ENCODE measurements around the gene NUP98. TPM values are rescaled to one million over a fixed set of nuclear protein-coding genes. Genes with fewer than 3 reads are reported as not detected.

Gene NUP98
- polyA plus RNA-seq (2011; rRNA removed) (103 and 145 TPM in 2 replicates), polyA minus RNA-seq (2011; rRNA and poly(A)+ RNA removed) (228 and 396 TPM in 2 replicates)

GRCh38 chr11:3797329-3798090, at the start of gene NUP98:
Gene NUP98, minus strand, starts transcription at chr11:3797554. Its CDS starts 15,437 bp downstream, at chr11:3782117.
- CTCF ChIA-PET = interaction anchor here (0.6 to 2.9 kb wide), 7 partner anchors 10 to 320 kb away, joined by 3 to 14 read pairs (median 3); no protein-coding TSS in a partner anchor
- Histone ChIP-seq H3K27me3 (ENCODE audit: control insufficient read depth, insufficient read depth, low read length) (no peaks in the 10 kb centered on the region), H3K36me3 (ENCODE audit: control insufficient read depth, insufficient read depth, low read length) (0 out of 2 replicates have a peak, but pooled peaks cover 1% of the 10 kb centered on the region), H3K4me3 (ENCODE audit: low read depth, low read length) (peak within 1 kb of the TSS; percentile 56)
- no peak for TF ChIP-seq CTCF (IDR thresholded peaks at IDR 0.05; ENCODE audit: insufficient read depth, low read depth, low read length)
- DNase-seq (ENCODE audit: low read depth) = peak; percentile 100
- POLR2A ChIA-PET = interaction anchor here (0.7 kb wide), 1 partner anchor 275 kb away, joined by 3 read pairs; no protein-coding TSS in a partner anchor

GRCh38 chr11:3845670-3846069, 48.3 kb upstream of the NUP98 start:
- DNase-seq (ENCODE audit: low read depth) = no peak
- CTCF ChIA-PET = interaction anchor here (1.0 to 14.0 kb wide), 3 partner anchors 10 to 224 kb away, joined by 3 to 524 read pairs (median 12); partner anchors contain the start of gene STIM1
- Histone ChIP-seq H3K27me3 (ENCODE audit: control insufficient read depth, insufficient read depth, low read length) (no peaks in the 10 kb centered on the region), H3K4me3 (ENCODE audit: low read depth, low read length) (no peak overlapping the region), H3K36me3 (ENCODE audit: control insufficient read depth, insufficient read depth, low read length) (no peaks in the 10 kb centered on the region)
- TF ChIP-seq CTCF (IDR thresholded peaks at IDR 0.05; ENCODE audit: insufficient read depth, low read depth, low read length) = no peak
- POLR2A ChIA-PET = no interaction called here

GRCh38 chr11:3845246-3845645, 47.9 kb upstream of the NUP98 start:
- POLR2A ChIA-PET = no interaction called here
- H3K27me3 ChIP-seq (ENCODE audit: control insufficient read depth, insufficient read depth, low read length) = no peaks in the 10 kb centered on the region
- H3K4me3 ChIP-seq (ENCODE audit: low read depth, low read length) = no peak overlapping the region
- no peaks in the 10 kb centered on the region for H3K36me3 ChIP-seq (ENCODE audit: control insufficient read depth, insufficient read depth, low read length)
- no peak for DNase-seq (ENCODE audit: low read depth)
- TF ChIP-seq CTCF (IDR thresholded peaks at IDR 0.05; ENCODE audit: insufficient read depth, low read depth, low read length) = no peak
- CTCF ChIA-PET = interaction anchor here (1.7 to 14.0 kb wide), 3 partner anchors 9 to 225 kb away, joined by 12 to 524 read pairs (median 15); partner anchors contain the start of gene STIM1

GRCh38 chr11:3843326-3843725, 46.0 kb upstream of the NUP98 start:
- Histone ChIP-seq H3K36me3 (ENCODE audit: control insufficient read depth, insufficient read depth, low read length) (no peaks in the 10 kb centered on the region), H3K4me3 (ENCODE audit: low read depth, low read length) (no peak overlapping the region), H3K27me3 (ENCODE audit: control insufficient read depth, insufficient read depth, low read length) (no peaks in the 10 kb centered on the region)
- POLR2A ChIA-PET = no interaction called here
- DNase-seq (ENCODE audit: low read depth) = no peak
- TF ChIP-seq CTCF (IDR thresholded peaks at IDR 0.05; ENCODE audit: insufficient read depth, low read depth, low read length) = no peak
- CTCF ChIA-PET = interaction anchor here (2.5 to 14.0 kb wide), 2 partner anchors 11 to 227 kb away, joined by 15 to 524 read pairs; partner anchors contain the start of gene STIM1
